HG02840 (cell line): ENCODE data around the gene SCRN2.

Source experiments
- ATAC-seq: cut with Tn5 transposase; IDR thresholded peaks from one replicate; pipeline ENCODE4 v1.9.1; 2021; ENCODE audit warnings: mild to moderate bottlenecking, moderate library complexity, moderate number of reproducible peaks; ENCODE audit not compliant: unreplicated experiment, low FRiP score

The SCRN2 gene

GRCh38 chr17:47872019-47872650 is 31.1 kb upstream of the SCRN2 start:
- no peak for ATAC-seq

GRCh38 chr17:47871048-47871447 is 30.0 kb upstream of the SCRN2 start:
- no peak for ATAC-seq

GRCh38 chr17:47870056-47870455 is 29.0 kb upstream of the SCRN2 start:
- ATAC-seq, result no peak

- ATAC-seq, result no peak
These were observed 28.0 kb upstream of the SCRN2 start for GRCh38 chr17:47869114-47869513.

GRCh38 chr17:47867813-47868533 is 26.9 kb upstream of the SCRN2 start:
- ATAC-seq, result no peak

GRCh38 chr17:47866941-47867340 is 25.9 kb upstream of the SCRN2 start:
- no peak for ATAC-seq

- ATAC-seq, result no peak
These were observed 23.7 kb upstream of the SCRN2 start for GRCh38 chr17:47864791-47865216.

- ATAC-seq, result no peak
These were observed 21.8 kb upstream of the SCRN2 start for GRCh38 chr17:47862621-47863440.

- no peak for ATAC-seq
These were observed 19.3 kb upstream of the SCRN2 start for GRCh38 chr17:47860386-47860785.

- ATAC-seq, result no peak
These were observed 16.7 kb upstream of the SCRN2 start for GRCh38 chr17:47857551-47858455.

- ATAC-seq, result no peak
These were observed 15.8 kb upstream of the SCRN2 start for GRCh38 chr17:47856830-47857229.

- no peak for ATAC-seq
These were observed 14.7 kb upstream of the SCRN2 start for GRCh38 chr17:47855737-47856136.

- ATAC-seq, result no peak
These were observed 12.5 kb upstream of the SCRN2 start for GRCh38 chr17:47853616-47854015.

GRCh38 chr17:47852113-47852949 is 11.3 kb upstream of the SCRN2 start:
- ATAC-seq, result no peak

- no peak for ATAC-seq
These were observed 10.7 kb upstream of the SCRN2 start for GRCh38 chr17:47851764-47852112.

GRCh38 chr17:47850692-47851573 is 9.9 kb upstream of the SCRN2 start, which contains the start of gene SP6:
TSS of gene SP6 (minus strand) at chr17:47851163. CDS start at chr17:47848429, 2,734 bp downstream.
- no peak for ATAC-seq

GRCh38 chr17:47850373-47850691 is 9.3 kb upstream of the SCRN2 start:
- no peak for ATAC-seq

GRCh38 chr17:47848198-47848513 is 7.1 kb upstream of the SCRN2 start:
- ATAC-seq, result no peak
